ENCODE results near the gene HOXB9.

- TF ChIP-seq, protein P1, sequence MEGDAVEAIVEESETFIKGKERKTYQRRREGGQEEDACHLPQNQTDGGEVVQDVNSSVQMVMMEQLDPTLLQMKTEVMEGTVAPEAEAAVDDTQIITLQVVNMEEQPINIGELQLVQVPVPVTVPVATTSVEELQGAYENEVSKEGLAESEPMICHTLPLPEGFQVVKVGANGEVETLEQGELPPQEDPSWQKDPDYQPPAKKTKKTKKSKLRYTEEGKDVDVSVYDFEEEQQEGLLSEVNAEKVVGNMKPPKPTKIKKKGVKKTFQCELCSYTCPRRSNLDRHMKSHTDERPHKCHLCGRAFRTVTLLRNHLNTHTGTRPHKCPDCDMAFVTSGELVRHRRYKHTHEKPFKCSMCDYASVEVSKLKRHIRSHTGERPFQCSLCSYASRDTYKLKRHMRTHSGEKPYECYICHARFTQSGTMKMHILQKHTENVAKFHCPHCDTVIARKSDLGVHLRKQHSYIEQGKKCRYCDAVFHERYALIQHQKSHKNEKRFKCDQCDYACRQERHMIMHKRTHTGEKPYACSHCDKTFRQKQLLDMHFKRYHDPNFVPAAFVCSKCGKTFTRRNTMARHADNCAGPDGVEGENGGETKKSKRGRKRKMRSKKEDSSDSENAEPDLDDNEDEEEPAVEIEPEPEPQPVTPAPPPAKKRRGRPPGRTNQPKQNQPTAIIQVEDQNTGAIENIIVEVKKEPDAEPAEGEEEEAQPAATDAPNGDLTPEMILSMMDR (IDR thresholded peaks at IDR 0.05 in 4 of 5, conservative IDR thresholded peaks at IDR 0.05 in 1 of 5) = no peak
- no peak for TF ChIP-seq POLR2A (IDR thresholded peaks at IDR 0.05)
Measured at GRCh38 chr17:48612456-48612853, 13.7 kb downstream of the HOXB9 start.

All from gastrocnemius medialis (tissue), 4 donors.